Endothelial cell of umbilical vein (primary cell): ENCODE measurements around the gene PRXL2C.

Source experiments
- CTCF ChIP-seq, 2 donors: IDR thresholded peaks; 1 replicate in 1 of 2; 2 replicates in 1 of 2; pipeline ENCODE4 v1.5.1; 2011; ENCODE audit warnings: low read length in 2 of 2, mild to moderate bottlenecking in 2 of 2, moderate library complexity in 2 of 2, control low read depth in 1 of 2, inconsistent platforms in 1 of 2, low read depth in 1 of 2; ENCODE audit not compliant: insufficient read depth in 1 of 2; ENCODE audit errors: extremely low read depth in 1 of 2
- FOS ChIP-seq: IDR thresholded peaks from 2 replicates; pipeline ENCODE4 v1.6.1; 2011; ENCODE audit warnings: mild to moderate bottlenecking, low read length, moderate library complexity, borderline replicate concordance; ENCODE audit not compliant: insufficient read depth
- MAX ChIP-seq: IDR thresholded peaks from 2 replicates; pipeline ENCODE4 v1.6.1; 2011; ENCODE audit not compliant: insufficient read depth, insufficient read length
- POLR2A ChIP-seq: IDR thresholded peaks from 2 replicates; pipeline ENCODE4 v1.6.1; 2012; ENCODE audit warnings: low read depth, mild to moderate bottlenecking, control low read depth, low read length
- POLR2AphosphoS5 ChIP-seq: IDR thresholded peaks from 2 replicates; pipeline ENCODE4 v1.6.1; 2012; ENCODE audit warnings: low read depth, mild to moderate bottlenecking, control low read depth, low read length, moderate library complexity; ENCODE audit not compliant: insufficient read depth

GRCh38 chr9:96636368-96636767, 18.7 kb downstream of the PRXL2C start:
- TF ChIP-seq FOS (no peak), CTCF (IDR thresholded peaks at IDR 0.05; ENCODE audit: extremely low read depth in 1 of 2, insufficient read depth in 1 of 2, low read depth in 1 of 2, low read length in 2 of 2) (no peak), POLR2AphosphoS5 (no peak), MAX (no peak), POLR2A (no peak)
